NCI-H2171 (cell line): ENCODE data around the gene FAM151A.

Experiments
- DNase-seq: peaks from one replicate; lab custom pipeline; 2025; lab: John Stamatoyannopoulos, UW

The FAM151A gene

GRCh38 chr1:54623216-54624007 lies at the start of gene FAM151A:
FAM151A (minus strand) TSS chr1:54623525; CDS start chr1:54623395, 130 bp downstream.
- DNase-seq = no peak

- DNase-seq = peak; percentile 12
Observed at GRCh38 chr1:54671985-54672608, 48.8 kb upstream of the FAM151A start.

GRCh38 chr1:54668567-54668966 lies 45.2 kb upstream of the FAM151A start:
- DNase-seq = no peak

GRCh38 chr1:54667797-54668196 lies 44.5 kb upstream of the FAM151A start:
- DNase-seq = no peak

GRCh38 chr1:54666333-54666732 lies 43.0 kb upstream of the FAM151A start:
- DNase-seq = no peak

GRCh38 chr1:54665852-54666251 lies 42.5 kb upstream of the FAM151A start:
- no peak for DNase-seq

- no peak for DNase-seq
Observed at GRCh38 chr1:54664364-54664763, 41.0 kb upstream of the FAM151A start.

GRCh38 chr1:54663725-54664124 lies 40.4 kb upstream of the FAM151A start:
- DNase-seq = no peak

- DNase-seq = no peak
Observed at GRCh38 chr1:54658164-54658913, 35.0 kb upstream of the FAM151A start.

- DNase-seq = no peak
Observed at GRCh38 chr1:54653036-54653435, 29.7 kb upstream of the FAM151A start.

GRCh38 chr1:54652168-54652567 lies 28.8 kb upstream of the FAM151A start:
- DNase-seq = no peak

- no peak for DNase-seq
Observed at GRCh38 chr1:54651608-54652007, 28.3 kb upstream of the FAM151A start.

GRCh38 chr1:54650417-54650816 lies 27.1 kb upstream of the FAM151A start:
- DNase-seq = no peak

- no peak for DNase-seq
Observed at GRCh38 chr1:54649921-54650320, 26.6 kb upstream of the FAM151A start.

GRCh38 chr1:54649130-54649898 lies 26.0 kb upstream of the FAM151A start:
- DNase-seq = no peak

GRCh38 chr1:54645806-54646676 lies 22.7 kb upstream of the FAM151A start:
- DNase-seq = no peak

- DNase-seq = no peak
Observed at GRCh38 chr1:54643736-54644135, 20.4 kb upstream of the FAM151A start.

- DNase-seq = no peak
Observed at GRCh38 chr1:54640863-54641836, 17.8 kb upstream of the FAM151A start, which contains the start of gene MROH7. MROH7 (plus strand) TSS chr1:54641786; CDS start chr1:54652927, 11,141 bp downstream.

- no peak for DNase-seq
Observed at GRCh38 chr1:54640361-54640760, 17.0 kb upstream of the FAM151A start.
